RPMI7951 (cell line): ENCODE data around the gene SLC2A9. TPM values are rescaled to one million over a fixed set of nuclear protein-coding genes. Genes with fewer than 3 reads are reported as not detected.
"Not testable (repeated sequence)": the region's sequence is repeated elsewhere in the genome, so short reads cannot be mapped to it uniquely, and the experiment has no call there.

ENCODE experiments used
- DNase-seq: peaks from one replicate; pipeline ENCODE4 v3.0.0-alpha.2; 2012; ENCODE audit warnings: low read depth
- total RNA-seq: library from RNA; depleted of rRNA; stranded (reverse); fragments of >200 nt; shearing (Covaris generic); gene quantifications from 2 replicates; pipeline ENCODE4 v1.2.3, GENCODE V29; 2014

The SLC2A9 gene
- total RNA-seq, 1 experiment from 2014 or later, result not detected

DNA sequence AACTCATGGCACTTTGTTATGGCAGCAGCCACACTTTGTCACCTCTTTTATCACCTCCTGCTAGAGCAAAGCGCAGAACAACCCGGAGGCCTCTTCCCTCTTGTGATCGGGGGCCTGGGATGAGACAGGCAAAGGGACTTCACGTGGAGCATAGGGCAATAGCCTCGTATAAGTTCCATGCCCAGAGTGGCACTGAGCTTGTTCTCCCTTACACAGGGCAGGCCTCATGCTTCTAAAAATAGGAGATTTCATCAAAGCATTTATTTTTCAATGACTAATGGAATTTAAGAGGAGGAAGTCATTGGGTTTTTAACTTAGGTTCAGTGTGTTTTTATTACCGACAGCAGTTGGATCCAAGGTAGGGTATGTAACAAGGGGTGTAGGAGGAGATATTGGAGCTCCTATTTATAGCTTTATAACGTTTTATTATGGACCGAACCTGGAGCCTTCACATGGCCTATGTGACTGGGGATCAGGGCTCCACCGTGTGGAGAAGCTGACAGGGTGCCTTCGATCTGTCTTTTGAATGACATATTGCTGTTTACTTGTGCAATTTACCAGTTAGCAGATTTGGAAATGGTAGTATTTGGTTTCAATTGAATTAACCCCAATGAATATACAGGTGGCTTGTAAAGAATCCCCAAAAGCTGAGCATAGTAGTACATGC is 93.8 kb downstream of the SLC2A9 start:
- DNase-seq, result no peak

DNA sequence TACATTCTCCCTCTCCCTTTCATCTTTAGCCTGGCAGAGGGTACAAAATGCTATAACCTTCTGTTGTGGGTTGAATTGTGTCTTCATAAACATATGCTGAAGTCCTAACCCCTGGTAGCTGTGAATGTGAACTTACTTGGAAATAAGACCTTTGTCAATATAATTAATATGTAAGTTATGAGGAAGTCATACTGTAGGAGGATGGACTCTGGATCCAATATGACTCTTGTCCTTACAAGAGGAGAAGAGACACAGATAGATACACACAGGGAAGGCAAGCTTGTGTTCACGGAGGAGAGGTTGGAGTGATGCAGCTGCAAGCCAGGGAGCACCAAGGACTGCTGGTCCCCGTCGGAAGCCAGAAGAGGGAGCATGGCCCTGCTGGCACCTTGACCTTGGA is 94.7 kb downstream of the SLC2A9 start:
- no peak for DNase-seq

DNA sequence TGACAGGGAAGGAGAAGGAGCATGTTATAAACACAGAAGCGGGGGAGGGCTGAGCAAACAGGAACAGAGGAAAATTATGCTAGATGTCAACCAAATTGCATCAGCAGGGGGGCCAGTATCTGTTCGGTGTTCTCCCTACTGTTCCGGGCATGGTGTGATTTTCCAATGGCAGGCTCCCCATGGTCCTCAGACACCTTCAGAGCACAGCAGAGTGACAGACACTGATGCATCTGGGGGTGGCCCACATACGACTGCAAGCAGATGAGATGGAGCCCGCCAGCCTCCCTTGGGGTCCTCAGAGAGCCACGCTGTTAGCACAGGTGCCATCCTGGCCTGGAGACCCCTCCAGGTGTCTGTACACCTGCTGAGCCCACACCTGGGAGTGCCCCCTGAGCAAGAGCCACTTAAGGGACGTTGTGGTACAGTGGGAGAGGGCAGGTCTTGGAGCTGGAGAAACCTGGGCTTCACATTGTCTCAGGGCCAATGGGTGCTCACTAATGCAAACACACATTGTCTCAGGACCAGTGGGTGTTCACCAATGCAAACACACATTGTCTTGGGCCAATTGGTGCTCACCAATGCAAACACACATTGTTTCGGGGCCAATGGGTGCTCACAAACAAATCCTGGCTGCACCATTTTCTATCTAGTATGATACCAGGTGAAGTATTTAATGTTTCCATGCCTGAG is 95.4 kb downstream of the SLC2A9 start:
- DNase-seq, result no peak

DNA sequence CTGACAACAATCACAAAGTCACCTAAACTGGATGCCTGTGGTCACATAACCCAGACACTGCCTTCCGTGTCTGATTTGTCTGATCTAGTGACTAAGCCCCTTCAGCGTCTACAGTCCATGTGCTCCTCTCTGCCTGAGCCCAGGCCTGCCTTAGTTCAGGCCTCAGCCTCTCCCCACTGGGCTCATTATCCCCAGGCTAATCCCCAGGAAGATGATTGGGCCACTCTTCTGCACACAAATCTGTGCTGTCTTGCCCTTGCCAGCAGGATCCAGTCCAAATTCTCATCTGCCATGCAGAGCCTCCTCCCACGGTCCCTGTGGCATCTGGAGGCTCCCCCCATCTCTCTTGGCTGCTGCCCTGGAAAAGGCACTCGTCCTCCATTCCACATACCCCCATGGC is 96.5 kb downstream of the SLC2A9 start:
- DNase-seq, result peak; percentile 60

DNA sequence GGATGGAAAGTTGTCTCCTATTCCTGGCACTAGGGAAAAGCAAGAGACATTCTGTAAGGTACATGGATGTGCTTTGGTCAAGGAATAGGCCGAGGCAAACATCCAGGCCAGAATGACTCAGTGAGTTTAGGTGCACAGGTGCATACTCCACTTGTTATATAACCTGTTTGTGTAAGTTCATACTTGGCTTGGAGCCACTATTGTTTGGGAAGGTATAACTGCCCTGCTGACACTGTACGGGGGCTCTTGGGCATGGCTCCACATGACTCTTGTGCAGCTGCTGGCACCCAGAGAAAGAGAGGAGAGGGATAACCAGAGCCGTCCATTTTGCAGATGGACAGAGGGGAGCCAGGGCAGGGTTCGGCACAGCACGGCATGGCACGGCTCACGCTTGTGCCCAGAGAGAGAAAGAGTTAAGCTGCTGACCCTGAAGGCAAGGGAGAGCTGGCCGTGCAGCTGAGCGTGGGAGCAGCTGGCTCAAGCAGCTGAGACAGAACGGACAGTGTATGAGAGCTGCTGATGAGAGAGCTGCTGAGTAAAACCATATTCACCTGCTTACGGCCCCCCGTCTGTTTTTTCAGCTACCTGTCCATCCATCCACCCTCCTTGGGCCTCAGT is 98.0 kb downstream of the SLC2A9 start:
- DNase-seq, result no peak

DNA sequence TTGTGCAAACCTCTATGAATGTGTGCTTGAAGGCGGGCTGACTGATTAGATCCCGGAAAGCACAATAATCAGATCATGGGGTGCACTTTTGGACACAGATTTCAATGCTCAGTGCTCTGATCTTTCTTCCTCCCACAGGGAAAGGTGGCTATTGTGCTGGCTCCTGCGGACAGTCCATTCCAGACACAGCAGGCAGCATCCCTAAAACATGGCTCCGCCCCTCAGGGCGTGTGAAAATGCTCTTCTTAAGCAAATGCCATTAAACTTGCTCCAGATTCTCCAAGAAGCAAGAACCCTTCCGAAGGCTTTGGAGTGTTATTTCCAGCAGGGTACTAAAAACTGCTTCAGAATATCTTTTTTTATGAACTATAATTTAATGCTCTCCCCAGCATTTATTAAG is 100.0 kb downstream of the SLC2A9 start:
- no peak for DNase-seq

DNA sequence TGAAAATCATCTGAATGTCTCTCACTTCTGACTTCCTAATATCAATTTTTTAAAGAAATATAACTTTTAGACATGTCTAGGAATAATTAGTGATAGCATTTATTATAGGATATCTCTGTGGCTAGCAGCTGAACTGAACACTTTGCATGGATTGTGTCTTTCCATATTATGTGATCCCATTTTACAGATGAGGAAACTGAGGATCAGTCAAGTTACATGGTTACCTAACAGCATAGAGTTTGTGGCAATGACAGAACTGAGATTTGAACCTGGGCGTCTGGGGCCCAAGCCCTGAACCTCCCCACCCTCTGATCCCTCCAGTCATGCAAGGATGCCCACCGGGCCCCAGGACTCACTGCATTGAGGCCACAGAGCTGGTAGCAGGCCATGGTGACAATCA is 101.3 kb downstream of the SLC2A9 start:
- DNase-seq, result no peak

DNA sequence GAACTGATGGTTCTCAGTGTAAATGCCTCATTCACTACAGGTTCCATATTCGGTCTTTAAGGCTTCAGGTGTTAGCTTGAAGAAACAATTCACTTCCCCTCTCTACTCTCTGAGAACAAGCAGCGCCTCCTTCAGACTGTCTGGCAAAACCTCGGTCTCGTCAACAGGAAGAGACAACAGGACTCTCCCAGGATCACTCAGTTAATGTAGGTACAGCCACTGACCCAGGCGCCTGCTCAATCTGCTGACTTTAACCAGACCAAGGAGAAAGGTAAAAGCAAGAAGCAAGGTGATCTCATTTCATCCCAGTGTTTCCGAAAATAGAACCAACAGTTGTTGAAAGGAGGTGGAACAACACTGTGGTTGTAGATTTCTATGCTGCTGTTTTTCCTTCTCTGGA is 102.2 kb downstream of the SLC2A9 start:
- no peak for DNase-seq

DNA sequence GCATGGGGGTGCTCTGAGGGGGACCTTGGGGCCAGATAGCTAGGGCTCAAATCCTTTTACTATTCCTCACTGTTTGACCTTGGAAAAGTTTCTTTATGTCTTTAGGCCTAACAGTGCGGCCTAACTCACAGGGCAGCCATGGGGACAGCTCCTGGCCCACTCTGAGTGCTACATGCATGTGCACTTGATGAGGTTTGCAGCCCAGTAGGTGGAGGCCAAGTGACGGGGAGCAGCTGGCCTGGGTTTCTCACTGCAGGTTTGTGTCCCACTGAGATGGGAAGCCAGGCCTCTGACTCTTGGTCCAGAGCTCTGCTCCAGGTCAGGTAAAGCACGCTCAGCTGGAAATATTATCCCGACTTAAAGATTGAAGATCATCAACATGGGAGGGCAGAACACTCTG is 102.8 kb downstream of the SLC2A9 start:
- DNase-seq, result no peak

DNA sequence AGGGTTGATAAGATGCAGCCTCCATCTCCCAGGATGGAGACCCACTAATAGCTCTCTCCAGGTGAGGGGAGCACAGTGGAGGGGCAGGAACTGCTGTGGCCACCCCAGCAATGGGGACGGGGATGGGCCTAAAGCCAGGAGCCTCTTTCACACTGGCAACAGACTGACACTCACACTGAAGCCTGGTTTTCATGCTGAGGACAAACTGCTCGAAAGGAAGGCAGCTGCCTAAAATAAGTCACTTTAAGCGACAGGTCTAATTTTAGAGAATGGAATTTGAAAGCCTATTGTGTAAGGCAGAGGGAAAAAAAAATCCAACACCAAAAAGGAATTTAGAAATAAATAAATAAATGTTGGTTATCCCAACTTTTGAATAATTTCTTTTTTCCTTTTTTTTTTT is 104.4 kb downstream of the SLC2A9 start:
- DNase-seq, result no peak

DNA sequence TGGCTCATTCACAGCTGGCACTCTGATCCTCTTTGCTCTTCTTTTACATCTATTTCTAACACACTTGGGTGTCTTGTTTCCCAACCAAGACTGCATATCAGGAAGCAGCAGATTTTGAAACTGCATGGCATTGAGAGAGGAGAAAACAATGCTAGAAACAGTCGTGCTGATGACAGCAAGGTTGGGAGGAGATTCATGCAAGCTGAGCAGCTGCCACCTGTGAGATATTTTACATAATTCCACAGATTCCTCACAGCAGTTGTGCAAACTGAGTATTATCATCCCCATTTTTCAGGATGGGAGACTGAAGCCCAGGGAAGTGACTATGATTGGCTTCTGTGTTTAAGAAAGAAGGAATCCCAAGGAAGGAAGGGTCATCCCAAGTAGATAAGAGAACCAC is 105.0 kb downstream of the SLC2A9 start:
- DNase-seq, result no peak

DNA sequence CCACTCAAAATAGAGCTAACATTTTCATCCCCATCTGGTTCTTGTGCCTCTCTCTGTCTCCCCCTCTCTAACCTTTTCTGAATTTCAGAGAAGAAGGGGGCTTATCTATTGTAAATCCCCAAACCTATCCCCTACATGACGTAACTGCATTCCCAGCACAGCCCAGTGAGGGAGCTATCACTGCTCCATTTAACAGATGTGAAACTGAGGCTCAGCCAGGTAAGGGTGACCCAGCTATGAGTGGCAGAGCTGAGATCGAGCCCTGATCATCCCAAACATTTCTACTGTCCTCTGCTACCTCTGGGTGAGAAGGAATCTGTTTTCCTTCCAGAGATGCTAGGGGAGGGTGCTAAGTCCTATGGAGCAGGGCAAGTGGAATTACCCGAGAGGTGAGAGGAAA is 107.5 kb downstream of the SLC2A9 start:
- no peak for DNase-seq

DNA sequence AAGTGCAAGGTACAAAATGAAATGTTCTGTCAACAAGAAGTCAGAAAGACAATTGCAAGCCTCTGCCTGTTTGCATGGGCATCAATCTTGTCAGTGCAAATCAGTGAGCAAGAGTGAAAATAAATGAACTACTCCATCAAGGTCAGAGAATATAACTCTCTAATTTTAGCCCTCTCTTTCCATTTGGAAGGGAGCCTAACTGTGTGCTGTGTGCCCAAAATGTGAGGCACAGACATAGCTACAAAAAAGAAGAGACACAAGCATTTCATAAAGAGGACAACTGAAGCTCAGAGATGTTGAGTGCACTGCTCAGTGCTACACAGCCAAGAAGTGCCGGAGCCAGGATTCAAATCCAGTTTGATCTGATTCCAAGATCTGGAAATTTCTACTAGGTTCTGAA is 114.3 kb downstream of the SLC2A9 start:
- no peak for DNase-seq

DNA sequence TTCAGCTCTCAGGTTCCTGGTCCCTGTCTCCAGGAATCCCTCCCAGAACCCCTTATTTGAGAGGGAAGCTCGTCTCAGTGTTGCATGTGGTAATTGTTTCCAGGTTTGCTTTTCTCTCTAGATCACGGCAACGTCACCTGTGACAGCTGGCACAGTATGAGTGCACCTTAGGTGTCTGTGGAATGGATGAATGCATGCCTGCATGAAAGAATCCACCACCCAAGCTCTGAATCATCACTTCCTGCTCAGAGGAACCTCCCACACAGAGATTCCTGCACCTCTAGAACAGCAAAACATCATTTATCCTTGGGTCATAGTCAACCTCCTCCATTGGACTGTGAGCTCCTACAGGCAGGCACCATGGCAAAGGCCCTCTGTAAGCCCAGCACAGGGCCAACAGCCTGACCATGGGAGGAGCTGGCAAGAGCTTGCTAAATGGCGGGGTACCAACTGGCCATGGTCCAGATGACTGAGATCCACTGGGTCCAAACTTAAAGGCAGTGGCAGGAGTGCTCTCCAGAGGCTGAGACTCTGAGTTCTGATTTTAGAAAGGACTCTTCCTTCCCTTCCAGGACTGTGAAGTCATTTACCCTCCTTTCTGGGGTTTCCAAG is 116.2 kb downstream of the SLC2A9 start:
- DNase-seq, result no peak

DNA sequence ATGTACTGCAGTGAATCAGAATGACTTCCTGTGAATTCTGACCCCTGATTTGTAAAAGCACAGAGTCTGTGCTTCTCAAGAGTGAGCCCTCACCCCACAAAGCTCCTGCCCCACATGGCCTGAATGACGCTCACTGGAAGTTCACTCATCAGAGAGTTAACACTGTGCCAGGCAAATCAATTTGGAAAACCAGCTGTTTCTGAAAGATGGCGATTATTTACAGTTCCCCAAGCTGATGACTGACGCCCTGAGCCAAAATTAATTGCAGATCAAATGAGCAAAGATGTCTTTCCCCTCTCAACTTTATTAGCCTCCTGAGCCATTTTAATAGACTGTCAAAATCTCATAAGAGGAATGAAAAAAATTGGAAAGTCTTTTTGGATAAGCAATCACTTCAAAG is 118.0 kb downstream of the SLC2A9 start:
- no peak for DNase-seq

DNA sequence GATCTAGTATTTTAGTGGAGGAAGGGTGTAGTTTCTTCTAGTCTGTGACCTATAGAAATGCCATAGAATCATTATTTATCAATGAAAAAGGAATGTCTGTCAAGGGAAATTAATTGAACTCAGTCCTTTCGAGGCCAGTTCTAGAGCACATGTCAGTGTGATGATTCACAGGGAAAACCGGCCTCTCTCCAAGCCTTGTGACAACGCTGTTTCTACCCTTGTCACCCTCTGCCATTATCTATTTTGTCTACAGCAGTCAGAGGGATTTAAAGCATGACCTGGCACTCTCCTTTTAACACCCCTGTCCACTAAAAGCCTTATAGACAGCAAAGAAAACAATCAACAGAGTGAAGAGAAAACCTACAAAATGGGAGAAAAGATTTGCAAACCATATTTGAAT is 120.0 kb downstream of the SLC2A9 start:
- no peak for DNase-seq

DNA sequence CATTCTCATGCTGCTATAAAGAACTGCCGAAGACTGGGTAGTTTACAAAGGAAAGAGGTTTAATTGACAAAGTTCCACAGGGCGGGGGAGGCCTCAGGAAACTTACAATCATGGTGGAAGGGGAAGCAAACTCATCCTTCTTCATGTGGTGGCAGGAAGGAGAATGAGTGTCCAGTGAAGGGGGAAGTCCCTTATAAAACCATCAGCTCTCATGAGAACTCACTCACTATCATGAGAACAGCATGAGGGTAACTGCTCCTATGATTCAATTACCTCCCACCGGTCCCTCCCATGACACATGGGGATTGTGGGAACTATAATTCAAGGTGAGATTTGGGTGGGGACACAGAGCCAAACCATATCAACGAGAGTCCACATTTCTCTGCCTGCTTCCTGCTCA is 120.7 kb downstream of the SLC2A9 start:
- not testable (repeated sequence) for DNase-seq

DNA sequence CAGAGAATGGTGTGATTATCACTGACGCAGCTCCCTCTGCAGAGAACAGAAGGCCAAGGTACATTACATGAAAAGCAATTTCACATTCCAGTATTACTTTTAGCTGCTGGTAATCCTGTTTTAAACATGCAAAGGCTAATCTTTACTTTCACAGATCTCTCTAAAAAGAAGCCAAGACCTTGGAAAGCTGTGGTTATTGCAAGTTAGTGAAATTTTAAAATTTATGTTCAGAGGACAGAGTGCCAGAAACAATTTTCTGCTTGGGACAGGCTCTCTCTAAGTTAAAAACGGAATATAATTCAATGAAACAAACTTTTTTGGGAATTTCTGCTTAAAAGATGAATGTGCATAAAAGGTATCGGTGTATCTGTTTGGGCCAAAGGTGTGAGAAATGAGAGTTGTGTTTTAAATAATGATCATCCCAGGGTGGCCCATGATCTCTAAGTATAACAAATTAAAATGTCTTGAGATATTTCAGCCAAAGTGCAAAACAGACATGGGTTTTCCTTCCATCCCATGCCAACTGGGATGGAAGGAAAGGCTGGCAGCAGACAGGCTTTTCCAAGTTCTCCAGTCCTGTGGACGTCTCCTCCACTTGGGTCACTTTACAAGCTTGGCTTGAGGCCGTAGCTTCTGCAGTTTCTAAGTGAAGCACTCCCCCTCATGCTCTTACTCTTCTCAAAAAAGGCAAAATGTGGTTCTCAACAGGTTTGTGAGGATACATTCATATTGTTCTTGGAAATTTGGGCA is 121.8 kb downstream of the SLC2A9 start:
- no peak for DNase-seq

DNA sequence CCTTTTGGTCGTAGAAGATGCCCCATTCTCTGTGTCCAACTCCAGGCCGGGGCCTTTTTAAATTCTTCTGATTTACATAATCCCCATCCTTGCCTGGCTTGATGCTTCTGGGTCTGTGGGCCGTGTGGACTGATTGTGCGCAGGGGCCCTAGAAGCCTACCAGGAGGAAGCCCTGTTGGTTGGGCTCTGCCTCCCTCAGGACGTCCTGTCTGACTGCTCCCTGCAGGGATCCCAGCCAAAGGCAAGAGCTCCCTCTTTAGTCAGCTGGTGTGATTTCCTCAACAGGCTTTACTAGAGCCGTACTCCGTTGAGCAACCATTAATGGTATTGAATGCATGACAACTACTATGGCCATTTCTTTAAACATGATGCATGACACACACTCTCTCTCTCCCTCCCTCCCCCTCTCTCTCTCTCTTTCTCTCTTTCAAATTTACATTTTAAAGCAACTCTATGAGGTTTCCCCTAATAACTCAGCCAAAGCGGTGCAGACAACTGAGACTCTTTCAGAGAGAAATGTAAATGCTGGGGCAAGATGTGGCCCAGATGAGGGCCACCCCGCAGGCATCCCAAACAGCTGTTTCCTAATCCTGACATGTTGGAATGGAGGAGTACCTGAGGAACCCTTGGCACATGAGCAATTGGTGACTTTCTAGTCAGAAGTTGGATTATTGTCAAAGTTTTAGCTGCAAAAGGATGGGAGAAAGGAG is 122.5 kb downstream of the SLC2A9 start:
- peak; percentile 4 for DNase-seq

DNA sequence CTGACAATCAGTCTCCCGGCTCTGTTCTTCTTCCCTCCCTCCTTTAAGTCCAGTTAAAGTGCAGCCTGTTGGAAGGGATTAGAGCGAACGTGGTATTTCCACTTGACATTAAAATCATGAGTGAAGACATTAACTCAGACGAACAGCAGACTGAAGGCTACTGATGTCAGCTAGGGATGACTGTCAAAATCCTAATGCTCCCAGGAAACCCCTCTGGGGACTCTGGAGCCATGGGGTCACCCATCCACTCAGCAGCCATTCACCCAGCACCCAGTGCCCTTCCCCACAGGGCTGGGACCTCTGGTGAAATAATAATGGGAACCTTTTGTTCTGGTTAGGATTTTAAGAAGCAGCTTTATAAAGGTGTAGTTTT is 126.0 kb downstream of the SLC2A9 start:
- DNase-seq, result no peak

DNA sequence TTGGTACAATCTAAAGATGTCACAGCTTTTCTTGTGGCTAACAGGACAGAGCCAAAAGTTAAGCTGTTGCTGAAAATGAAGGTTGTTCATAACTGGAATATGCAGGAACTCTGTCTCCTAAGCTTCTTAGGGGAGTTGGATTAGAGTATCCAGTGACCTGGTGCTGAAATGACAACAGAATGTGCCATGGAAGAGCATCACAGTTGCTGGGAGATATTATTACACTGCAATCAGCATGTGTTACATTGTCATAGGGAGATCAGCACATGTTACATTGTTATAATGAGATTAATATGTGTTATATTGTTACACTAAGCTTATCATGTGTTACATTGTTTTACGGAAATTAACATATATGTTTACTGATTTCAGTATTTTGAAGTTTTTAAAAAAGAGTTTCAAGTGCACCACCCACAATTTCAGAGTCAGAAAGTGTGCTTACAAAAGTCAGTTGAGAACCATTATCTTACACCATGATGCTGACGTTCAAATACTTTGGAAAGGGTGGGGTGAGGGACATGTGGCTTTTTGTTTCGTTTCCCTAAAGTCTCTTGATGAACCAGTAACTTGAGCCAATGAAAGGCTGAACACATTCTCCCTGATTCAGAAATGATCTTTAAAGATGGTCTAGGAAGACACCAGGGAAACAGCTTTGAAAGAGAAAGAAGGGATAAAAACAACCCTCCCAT is 126.5 kb downstream of the SLC2A9 start:
- DNase-seq, result no peak
